ENCODE measurements around the gene ZNF433. TPM values are rescaled to one million over a fixed set of nuclear protein-coding genes. Genes with fewer than 3 reads are reported as not detected.

ZNF433 gene
- total and polyA plus RNA-seq, 12 donors: 2.4 to 9.3 (median 4.1) TPM

- H3K27me3 ChIP-seq: no peaks in the 10 kb centered on the region
- no peak for DNase-seq
- 87 to 91% methylated on average over 3 of the region's 3 CpGs for WGBS, 2 donors
- intact Hi-C loops (cut with DNase I): no loop called here
- H3K9me3 ChIP-seq: peaks cover 11 to 100% (median 99%) of the 10 kb centered on the region in 11 donors
- H3K4me3 ChIP-seq: no peak overlapping the region
- H3K36me3 ChIP-seq: peaks cover 27 to 100% (median 70%) of the 10 kb centered on the region in 9 donors
- TF ChIP-seq, protein P1, sequence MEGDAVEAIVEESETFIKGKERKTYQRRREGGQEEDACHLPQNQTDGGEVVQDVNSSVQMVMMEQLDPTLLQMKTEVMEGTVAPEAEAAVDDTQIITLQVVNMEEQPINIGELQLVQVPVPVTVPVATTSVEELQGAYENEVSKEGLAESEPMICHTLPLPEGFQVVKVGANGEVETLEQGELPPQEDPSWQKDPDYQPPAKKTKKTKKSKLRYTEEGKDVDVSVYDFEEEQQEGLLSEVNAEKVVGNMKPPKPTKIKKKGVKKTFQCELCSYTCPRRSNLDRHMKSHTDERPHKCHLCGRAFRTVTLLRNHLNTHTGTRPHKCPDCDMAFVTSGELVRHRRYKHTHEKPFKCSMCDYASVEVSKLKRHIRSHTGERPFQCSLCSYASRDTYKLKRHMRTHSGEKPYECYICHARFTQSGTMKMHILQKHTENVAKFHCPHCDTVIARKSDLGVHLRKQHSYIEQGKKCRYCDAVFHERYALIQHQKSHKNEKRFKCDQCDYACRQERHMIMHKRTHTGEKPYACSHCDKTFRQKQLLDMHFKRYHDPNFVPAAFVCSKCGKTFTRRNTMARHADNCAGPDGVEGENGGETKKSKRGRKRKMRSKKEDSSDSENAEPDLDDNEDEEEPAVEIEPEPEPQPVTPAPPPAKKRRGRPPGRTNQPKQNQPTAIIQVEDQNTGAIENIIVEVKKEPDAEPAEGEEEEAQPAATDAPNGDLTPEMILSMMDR (IDR thresholded peaks at IDR 0.05): no peak
- no peak for ATAC-seq
- no peaks in the 10 kb centered on the region for H3K4me1 ChIP-seq
- no peak overlapping the region for H3K27ac ChIP-seq
Observed at GRCh38 chr19:12075538-12076139, 40.2 kb upstream of the ZNF433 start.

- TF ChIP-seq, protein P1 (IDR thresholded peaks at IDR 0.05): no peak
- ATAC-seq (peak; percentile 99 to 100 (median 100)), DNase-seq (peak; percentile 98)
- intact Hi-C loops (cut with DNase I): loop anchor here in 2 of 10 donors (1.0 to 5.0 kb wide), 2 partner anchors 72 to 75 kb away; partner anchors contain the start of gene ZNF20 (in 1 of the 2)
- H3K27me3 ChIP-seq: no peaks in the 10 kb centered on the region
- peak within 1 kb of the TSS; percentile 68 to 98 (median 82) for H3K4me3 ChIP-seq
- peaks cover 0 to 44% (median 10%) of the 10 kb centered on the region in 11 donors for H3K9me3 ChIP-seq
- WGBS, 2 donors: 1% methylated on average over 65 to 66 of the region's 66 CpGs
- H3K36me3 ChIP-seq: peaks cover 0 to 30% (median 0%) of the 10 kb centered on the region in 9 donors
- peaks cover 3 to 30% (median 18%) of the 10 kb centered on the region in 9 donors for H3K4me1 ChIP-seq
- H3K27ac ChIP-seq: peak within 1 kb of the TSS; percentile 80 to 98 (median 96)
Observed at GRCh38 chr19:12064590-12065538, 29.4 kb upstream of the ZNF433 start, which contains the start of gene ZNF844. Gene ZNF844 (plus strand): TSS chr19:12064731. CDS start chr19:12064874, 143 bp downstream.

DNA sequence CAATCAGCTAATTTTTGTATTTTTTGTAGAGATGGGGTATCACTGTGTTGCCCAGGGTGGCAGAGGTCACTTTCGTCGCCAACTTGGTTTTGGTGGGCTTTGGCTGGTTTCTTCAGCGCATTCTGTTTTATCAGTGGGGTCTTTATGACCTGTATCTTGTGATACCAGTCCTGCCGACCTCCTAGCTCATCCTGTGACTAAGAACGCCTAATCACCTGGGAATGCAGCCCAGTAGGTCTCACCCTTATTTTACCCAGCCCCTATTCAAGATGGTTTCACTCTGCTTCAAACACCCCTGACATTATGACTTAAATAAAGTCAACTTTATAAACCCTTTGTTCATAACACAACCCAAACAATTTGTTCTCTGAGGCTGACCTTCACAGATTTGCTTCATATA, 20.3 kb upstream of the ZNF433 start:
- TF ChIP-seq, protein P1 (IDR thresholded peaks at IDR 0.05): no peak
- Histone ChIP-seq H3K4me1 (peaks cover 0 to 24% (median 19%) of the 10 kb centered on the region in 9 donors), H3K27me3 (peaks cover 0 to 4% (median 0%) of the 10 kb centered on the region in 7 donors), H3K9me3 (no peaks in the 10 kb centered on the region), H3K27ac (no peak overlapping the region), H3K4me3 (no peak overlapping the region), H3K36me3 (no peaks in the 10 kb centered on the region)
- 81 to 83% methylated on average over 5 of the region's 5 CpGs for WGBS, 2 donors
- no peak for DNase-seq
- intact Hi-C loops (cut with DNase I): loop anchor here in 2 of 10 donors (10.0 kb wide), 2 partner anchors 89 to 91 kb away; partner anchors contain the start of genes ZNF20 (in 1 of the 2) and ZNF763 (in 1 of the 2)
- ATAC-seq: no peak

All from heart right ventricle (tissue), 16 donors.